Superior temporal gyrus (tissue), 1 donor: ENCODE results near the gene SYNGR3.
A peak's percentile ranks its signal among the peaks of the same experiment; 100 is the strongest.
"Not testable (repeated sequence)": the region's sequence is repeated elsewhere in the genome, so short reads cannot be mapped to it uniquely, and the experiment has no call there.

Source experiments
- DNase-seq: peaks from one replicate; pipeline ENCODE4 v3.0.0-alpha.2; 2016; ENCODE audit errors: extremely low spot score

Gene SYNGR3

DNA sequence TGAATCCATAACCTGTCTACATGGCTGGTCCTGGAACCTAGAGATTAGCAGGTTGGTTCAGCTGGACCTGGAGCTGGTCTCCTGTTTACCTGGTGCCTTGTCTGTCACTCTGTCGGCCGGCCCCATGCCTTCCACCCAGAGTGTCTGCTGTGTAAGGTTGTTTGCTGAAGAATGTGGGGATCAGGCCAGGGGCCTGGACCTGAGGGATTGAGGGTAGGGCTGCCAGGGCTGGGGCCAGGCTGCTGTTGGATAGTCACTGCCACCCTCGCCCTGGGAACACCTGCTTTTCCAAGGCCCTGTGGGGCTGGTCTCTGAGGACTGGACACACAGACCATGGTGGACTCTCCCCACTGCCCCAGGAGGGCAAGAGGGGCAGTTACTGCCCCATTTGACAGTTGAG, 38.4 kb downstream of the SYNGR3 start:
- DNase-seq, result no peak

DNA sequence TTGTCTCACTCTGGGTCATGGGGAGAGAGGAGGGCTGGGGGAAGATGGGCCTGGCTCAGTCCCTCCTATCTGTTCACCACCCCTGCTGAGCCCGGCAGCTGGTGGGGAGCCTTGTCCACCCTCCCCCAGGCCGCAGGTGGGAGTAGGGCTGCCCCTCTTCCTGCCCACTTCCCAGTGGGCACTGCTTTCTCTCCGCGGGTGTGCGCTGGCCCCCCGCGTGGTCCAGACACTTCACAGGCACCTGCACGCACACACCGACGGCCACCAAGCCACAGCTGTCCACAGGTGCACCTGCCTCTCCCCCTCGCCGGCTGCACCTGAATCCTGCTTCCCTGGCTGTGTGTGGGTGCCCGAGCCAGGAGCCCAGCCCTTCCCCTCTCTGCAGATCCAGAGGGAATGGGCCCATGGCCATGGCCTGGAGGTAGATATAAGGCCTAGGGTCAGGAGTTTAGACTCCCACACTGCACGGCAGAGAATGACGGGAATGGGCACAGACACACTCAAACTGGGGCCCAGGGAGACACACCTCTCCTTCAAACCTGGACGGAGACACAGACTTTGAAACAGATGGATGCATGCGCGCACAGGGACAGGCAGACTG, 39.0 kb downstream of the SYNGR3 start:
- DNase-seq, result no peak

DNA sequence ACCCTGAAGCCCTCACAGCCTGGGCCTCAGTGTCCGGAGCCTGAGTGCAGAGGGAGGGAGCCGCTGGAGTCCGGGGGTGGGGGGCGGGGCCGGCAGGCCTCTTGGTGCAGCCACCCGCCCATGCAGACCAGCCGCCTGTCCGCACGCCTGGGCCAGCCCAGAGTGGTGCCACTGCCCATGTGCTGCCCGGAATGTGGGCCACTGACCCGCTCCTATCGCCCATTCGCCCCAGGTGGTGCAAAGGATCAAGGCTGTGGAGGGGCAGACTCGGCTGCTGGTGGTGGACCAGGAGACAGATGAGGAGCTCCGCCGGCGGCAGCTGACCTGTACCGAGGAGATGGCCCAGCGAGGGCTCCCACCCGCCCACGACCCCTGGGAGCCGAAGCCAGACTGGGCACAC, 39.6 kb downstream of the SYNGR3 start:
- DNase-seq, result no peak

DNA sequence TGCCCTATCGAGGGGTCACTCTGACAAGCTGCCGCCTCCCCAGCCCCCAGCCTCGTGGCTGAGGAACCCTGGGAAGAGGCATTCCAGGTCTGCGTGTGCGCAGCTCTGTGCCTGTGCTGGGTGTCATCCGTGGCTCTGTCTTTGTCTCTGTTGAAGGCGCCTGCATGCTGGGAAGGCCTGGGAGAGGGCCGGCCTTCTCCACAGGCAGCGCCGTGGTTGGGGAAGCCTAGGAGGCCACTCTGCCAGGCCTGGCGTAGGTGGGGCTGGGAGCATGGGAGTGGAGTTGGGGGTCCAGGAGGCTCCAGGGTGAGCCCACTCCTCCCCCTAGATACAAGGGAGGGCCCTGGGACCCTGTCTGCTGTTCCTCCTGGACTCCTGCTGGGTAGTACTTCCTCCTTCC, 40.3 kb downstream of the SYNGR3 start:
- no peak for DNase-seq

DNA sequence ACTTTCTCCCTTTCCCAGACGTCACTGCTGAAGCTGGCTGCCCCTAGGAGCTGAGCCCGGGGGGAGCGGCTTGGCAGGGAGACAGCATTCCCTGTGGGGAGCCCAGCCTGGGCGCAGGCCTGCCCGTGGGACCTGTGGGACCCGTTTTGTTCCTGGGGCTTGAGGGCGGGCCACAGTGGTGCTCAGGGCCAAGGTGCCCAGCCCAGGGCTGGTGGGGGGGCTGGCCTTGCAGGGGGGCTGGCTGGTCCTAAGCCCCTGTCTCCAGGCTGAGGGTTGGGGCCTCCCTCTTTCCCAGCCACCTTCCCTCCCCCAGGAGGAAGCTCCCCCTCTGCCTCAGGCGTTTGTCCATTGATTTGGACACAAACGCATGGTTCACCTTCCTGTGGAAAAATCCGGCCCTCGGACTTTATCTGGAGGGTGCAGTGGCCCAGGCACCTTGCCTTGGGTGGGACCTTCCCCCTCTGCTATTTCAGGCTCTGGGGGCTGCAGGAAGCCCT, 41.4 kb downstream of the SYNGR3 start:
- no peak for DNase-seq

DNA sequence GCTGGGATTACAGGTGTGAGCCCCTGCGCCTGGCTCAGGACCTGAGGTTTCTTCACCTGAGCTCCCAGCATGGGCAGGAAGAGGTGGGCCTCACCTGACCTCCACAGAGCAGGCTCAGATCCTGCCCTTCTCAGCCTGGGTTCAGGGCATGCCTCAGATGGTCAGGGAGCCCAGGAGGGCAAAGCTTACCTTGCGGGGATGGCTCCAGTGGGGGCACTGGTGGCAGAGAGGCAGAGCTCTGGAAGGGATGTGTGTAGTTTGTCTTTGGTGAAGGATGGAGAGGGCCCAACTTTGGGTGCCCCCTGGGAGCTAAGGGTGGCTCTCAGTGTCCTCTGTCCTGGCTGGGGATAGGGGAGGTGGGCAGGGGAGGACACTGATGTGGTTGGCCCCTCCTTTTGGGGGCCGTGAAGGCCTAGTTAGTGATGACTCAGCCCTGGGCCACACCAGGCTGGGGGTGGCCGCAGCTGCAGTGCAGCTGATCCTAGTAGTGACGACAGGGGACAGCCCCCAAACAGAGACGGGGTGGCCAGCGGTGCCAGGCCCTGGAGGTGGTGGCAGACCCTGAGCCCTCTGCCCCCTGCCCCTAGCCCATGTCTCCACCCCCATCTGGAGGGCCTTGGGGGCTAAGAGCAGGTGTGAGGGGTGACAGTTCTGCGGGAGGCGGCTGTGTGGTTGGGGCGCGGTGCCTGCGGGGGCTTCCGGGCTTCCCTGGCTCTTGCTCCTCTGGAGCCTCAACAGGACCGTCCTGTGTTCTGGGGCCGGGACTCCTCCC, 42.7 kb downstream of the SYNGR3 start:
- DNase-seq, result peak; percentile 50

DNA sequence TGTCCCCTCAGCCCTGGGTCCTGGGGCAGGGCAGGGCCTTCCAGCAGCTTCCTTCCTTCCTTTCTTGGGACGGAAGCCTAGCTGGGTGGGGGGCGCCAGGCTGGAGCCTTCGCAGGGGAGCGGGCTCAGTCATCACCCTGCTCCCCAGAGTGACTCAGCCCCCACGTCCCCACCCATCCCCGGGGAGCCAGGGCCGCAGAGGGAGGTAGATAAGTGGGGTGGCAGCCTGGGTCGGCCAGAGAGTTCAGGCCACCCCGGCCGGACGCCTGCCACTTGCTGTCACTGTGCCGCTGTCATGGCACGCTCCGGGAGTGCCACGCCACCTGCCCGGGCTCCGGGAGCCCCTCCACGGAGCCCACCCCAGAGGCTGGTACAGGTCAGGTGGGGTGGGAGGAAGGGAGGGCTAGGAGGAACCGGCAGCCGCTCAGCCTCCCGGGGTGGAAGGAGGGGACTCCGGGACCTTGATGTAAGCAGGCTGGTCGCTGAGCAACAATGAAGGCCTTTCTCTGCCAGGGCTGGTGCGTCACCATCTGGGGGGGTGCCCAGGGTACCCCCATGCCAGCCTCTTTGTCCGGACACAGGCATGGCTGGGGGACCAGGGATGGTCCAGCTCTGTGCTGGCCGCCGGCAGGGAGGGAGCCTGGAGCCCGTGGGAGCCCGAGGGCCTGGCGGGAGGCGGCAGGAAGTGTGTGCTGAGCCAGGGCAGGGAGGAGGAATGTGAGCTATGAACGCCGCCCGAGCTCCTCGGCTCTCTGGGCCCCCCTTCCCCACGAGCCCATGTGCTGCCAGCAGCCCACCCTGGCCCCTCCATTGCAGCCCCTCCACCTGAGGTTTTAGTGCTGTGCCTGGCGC, 43.5 kb downstream of the SYNGR3 start:
- peak; percentile 93 for DNase-seq

DNA sequence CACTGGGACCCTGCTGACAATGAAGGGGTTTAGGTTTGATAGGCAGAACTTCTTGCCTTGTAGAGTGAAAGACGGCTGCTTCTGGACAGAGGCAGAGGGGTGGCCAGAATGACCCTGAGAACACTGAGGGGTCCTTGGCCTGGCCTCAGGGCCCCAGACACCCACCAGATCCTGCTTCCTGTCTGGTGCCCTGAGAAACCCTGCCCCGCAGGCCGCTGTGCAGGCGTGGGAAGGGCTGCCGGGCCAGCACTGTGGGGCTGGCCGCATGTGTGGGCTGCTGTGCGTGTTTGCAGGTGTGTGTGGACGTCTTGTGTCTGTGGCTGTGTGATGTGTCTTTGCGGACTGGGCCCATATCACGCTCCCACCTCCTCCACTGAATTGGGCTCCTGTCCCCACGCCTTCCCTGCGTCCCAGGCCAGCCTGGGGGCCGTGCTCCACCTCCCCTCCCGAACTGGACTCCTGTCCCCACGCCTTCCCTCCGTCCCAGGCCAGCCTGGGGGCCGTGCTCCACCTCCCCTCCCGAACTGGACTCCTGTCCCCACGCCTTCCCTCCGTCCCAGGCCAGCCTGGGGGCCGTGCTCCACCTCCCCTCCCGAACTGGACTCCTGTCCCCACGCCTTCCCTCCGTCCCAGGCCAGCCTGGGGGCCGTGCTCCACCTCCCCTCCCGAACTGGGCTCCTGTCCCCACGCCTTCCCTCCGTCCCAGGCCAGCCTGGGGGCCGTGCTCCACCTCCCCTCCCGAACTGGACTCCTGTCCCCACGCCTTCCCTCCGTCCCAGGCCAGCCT, 44.3 kb downstream of the SYNGR3 start:
- DNase-seq, result not testable (repeated sequence)

DNA sequence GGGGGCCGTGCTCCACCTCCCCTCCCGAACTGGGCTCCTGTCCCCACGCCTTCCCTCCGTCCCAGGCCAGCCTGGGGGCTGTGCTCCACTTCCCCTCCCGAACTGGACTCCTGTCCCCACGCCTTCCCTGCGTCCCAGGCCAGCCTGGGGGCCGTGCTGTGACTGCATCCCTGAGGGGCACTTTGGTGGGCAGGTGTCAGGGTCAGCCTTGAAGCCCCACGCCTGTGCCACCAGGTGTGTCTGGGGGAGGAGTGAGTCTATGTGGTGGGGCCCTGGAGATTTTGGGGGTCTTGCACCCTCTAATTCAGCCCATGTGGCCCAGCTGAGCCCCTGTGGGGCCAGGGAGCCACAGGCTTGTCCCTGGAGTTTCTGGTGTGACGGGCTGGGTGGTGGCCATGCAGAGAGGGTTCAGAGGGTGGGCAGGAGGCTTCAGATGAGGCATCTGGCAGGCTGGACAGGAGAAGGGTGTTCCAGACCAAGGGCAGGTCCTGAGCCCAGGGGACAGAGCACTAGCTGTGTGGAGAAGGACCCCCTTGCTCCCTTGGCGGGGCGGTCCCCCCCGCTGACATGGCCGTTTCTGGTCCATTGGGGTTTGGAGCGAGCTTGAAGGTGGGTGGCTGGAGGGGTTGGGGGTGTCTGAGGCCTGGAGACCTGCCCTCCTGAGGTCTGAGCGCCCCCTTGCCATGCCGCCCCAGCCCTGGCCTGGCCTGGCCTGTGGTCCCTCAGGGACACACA, 45.1 kb downstream of the SYNGR3 start:
- no peak for DNase-seq

DNA sequence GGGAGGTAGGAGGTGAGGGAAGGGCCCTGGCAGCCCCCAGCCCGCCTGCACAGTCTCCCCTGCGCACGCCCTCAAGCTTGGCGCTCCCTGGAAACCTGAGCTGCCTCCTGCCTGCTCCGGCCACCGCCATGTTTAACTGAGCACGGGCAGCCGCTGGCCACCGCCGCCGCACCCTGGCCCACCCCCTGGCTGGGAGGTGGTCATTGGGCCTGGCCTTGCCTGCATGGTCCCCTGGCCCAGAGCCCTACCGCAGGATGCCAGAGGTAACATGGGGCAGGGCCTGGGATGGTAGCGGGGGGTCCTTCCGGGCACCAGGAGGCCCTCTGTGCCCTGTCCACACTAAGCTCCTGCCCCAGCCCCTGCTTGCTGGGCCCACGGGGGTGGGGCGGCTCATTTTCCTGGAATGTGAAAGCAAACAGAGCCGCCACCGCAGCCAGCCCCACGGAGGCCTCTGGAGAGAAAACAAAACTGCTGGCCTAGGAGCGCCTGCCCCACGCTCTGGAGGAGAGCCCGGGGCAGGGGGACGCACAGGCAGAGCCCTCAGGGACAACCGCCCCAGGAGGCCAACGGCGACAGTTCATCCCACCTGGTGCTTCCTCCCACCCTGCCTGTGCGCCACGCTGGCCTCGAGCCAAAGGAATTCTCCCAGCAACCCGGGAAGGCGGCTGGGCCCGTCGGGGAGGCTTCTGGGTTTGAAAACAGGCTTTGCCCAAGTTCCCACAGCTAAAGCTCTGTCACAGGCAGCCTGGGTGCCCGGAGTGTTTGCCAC, 45.8 kb downstream of the SYNGR3 start:
- DNase-seq, result no peak

DNA sequence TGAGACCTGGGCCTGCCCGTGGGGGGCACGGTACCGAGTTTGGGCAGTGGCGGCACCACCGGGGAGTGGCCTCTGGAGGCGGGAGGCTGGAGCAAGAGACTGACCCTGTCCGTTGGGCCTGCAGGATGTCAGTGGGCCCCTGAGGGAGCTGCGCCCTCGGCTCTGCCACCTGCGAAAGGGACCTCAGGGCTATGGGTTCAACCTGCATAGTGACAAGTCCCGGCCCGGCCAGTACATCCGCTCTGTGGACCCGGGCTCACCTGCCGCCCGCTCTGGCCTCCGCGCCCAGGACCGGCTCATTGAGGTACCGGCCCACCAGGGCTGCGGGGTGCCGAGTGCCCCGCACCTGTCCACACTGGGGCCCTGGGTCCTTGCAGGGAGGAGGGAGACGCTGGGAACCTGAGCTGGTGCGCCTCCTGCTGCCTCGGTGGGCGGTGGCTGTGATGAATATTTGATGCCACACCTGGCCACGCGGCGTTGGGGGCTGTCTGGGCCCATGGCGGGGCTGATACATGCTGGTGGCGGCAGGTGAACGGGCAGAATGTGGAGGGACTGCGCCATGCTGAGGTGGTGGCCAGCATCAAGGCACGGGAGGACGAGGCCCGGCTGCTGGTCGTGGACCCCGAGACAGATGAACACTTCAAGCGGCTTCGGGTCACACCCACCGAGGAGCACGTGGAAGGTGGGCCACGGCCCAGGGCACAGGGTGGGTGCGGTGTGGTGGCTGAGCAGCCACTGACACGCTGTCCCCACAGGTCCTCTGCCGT, 46.6 kb downstream of the SYNGR3 start:
- no peak for DNase-seq

DNA sequence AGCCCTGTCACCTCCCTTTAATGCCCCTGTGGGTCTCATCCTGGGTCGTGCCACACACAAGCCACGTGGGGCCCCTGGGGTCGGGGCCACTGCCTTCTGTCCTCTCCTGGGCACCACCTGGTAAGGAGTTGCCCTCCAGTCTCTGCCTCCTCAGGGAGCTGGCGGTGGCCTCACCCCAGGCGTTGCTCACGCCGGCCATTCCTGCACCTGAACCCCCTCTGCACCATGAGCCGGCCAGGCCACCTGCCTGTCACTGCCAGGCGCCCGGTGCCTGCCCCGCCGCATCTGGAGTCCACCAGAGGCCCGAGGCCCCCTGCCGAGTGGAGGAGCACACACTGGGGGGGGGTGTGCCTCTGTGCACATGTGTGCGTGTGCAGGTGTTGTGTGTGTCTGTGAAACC, 47.3 kb downstream of the SYNGR3 start:
- DNase-seq, result no peak

DNA sequence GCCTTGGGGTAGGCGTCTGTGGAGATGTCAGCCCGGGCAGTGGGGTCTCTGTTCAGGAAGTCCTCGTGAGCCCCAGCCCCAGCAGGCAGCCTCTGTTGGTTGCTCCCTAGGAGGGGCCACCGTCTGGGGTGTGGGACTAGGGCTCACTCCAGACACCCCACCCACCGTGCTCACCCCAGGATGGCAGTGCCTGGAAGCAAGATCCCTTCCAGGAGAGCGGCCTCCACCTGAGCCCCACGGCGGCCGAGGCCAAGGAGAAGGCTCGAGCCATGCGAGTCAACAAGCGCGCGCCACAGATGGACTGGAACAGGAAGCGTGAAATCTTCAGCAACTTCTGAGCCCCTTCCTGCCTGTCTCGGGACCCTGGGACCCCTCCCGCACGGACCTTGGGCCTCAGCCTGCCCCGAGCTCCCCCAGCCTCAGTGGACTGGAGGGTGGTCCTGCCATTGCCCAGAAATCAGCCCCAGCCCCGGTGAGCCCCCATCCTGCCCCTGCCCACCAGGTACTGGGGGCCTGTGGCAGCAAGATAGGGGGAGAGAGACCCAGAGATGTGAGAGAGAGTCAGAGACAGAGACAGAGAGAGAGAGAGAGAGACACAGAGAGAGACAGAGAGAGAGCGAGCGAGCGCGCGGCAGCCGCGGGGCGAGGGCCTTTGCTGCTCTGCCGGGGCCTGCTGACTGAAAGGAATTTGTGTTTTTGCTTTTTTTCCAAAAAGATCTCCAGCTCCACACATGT, 48.0 kb downstream of the SYNGR3 start:
- DNase-seq, result no peak

DNA sequence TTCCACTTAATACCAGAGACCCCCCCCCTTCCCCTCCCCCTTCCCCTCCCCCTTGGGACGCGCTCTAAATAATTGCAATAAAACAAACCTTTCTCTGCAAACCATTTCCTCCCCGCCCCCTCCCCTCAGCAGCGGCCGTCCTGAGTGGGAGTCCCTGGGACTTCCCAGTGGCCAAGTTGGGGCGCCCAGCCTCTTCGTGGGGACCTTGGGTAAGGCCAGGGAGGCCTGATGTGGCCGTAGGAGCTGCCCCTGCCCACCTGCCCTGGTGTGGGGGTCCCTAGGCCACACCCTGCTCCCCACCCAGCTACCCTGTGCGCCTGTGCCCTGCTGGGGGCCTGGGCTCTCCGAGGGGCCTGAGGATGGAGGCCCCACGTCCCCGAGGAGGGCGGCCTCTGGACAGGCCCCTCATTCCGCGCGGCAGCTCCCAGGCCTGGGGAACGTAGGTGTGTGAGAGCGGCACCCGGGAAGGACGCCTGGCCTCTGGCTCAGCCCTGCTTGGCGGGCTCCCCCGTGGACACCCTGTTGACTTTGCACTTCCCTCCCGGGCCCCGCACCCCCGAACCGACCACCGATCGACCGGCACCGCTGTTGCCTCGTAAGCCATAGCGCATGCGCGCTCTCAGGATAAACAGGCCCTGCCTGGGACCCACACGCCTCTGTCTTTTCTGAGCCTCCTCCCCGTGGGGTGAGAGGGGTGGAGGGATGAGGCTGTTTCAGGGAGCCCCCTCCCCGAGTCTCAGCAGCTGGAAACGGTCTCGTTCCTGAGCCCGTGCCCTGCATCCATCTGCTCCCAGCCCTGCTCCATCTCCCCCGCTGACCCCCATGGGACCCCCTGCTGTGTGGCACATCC, 48.8 kb downstream of the SYNGR3 start:
- DNase-seq, result no peak

DNA sequence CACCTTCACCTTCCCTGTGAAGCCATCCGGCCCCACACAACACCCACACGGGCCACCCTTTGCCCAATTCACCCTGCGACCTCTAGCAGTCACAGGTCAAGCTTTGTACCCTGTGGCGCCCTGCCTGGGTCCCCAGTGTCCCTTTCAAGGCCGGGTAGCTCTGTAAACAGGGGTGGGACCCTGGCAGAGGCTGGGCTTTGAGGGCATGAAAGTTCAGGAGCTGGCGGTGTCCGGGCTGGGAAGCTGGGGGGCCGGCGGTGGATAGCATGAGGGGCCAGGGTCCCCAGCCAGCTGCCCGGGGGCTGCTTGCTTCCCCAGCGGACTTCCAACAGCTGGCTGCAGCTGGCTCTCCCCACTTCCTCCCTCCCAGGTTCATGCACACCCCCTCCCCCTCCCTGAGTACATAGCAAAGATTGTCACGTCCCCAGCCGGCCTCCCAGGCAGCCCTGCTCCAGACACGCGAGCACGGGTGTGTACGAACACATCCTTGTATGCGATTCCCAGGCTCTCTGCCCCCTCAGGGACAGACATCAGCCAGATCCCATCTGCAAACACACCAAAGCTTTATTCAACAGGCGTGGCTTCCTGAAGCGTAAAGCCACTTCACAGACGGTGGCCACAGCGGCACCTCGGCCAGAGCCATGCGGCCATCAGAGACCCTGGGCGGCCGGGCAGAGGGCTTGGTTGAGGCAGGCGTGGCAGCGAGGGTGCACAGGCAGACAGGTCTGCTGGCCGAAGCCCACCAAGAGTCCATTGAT, 49.7 kb downstream of the SYNGR3 start:
- DNase-seq, result no peak

DNA sequence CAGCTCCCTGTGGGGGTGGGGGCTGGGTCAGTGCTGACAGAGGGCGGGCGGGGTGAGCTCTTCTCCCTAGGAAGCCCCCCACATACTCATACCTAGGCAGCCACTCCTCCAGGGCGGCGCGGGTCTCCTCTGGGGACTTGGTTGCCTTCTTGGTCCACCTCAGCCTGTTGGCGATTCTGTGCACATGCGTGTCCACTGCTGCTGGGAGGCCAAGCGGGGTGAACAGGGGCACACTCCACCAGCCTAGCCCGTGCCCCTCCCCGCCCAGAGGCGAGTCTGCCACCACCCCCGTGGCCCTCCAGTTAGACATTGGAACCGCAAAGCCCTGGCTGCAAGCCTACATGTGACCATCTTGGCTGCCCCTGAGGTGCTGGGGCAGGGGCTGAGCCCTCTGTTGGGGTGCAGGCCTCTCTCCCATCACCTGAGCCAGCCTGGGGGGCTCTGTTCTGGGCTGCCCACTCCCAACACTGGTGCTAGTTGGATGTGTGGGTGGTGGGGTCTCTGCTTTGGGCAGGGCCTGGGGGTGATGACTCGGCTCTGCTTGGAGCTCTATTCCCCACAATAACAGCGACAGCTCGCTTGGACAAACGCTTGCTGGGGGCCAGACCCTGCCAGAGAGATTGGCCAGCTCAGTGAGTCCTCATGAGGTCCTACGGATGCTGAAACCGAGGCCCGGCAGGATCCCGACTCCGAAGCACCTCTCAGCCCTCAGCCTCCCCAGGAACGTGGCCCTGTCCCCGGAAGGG, 50.4 kb downstream of the SYNGR3 start:
- no peak for DNase-seq
